ENCODE results near the gene KIF5A. TPM values are rescaled to one million over a fixed set of nuclear protein-coding genes. Genes with fewer than 3 reads are reported as not detected.
A peak's percentile ranks its signal among the peaks of the same experiment; 100 is the strongest.

KIF5A gene
- total and polyA plus RNA-seq, 8 donors, result 0.38 to 6.5 (median 5.3) TPM

DNA sequence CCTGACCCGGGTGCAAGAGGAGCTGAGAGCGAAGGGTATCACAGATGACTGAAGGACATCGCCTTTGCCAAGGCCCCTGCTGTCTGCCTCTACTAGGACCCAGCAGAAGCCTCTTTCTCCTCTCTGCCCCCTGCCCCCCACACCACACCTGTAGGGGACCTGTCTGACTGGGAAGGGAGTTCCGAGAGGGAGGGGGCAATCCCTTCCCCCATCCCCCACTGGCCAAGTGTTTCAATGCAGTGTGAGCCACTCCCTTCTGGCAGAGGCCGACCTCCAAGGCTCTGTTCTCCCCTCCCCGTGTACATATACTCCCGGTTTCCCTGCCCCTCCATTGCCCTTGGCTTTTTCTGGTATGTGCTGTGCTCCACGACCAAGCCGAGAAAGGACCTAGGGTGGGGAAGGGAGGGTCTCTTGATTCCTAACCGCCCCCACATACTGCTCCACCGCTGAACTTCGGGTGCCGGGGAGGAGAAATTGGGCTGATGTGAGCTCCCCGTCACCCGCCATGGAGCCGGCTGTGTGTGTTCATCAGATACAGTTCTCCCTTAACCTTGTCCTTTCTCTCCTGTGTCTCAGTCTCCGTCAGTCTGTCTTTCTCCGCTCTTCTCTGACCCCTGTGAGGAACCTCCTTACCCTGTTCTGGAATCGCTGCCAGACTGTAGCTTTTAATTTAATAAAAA is 59.4 kb downstream of the KIF5A start:
- peaks cover 10 to 35% of the 10 kb centered on the region in 2 donors for H3K4me1 ChIP-seq
- no peak overlapping the region for H3K4me3 ChIP-seq
- H3K27me3 ChIP-seq, result peaks cover 12 to 97% of the 10 kb centered on the region in 2 donors
- DNase-seq, result no peak
- intact Hi-C loops (cut with DNase I), result no loop called here
- no peak for ATAC-seq
- no peaks in the 10 kb centered on the region for H3K9me3 ChIP-seq
- peak overlapping the region in 1 of 2 donors; percentile 60 for H3K27ac ChIP-seq
- TF ChIP-seq, protein P1, sequence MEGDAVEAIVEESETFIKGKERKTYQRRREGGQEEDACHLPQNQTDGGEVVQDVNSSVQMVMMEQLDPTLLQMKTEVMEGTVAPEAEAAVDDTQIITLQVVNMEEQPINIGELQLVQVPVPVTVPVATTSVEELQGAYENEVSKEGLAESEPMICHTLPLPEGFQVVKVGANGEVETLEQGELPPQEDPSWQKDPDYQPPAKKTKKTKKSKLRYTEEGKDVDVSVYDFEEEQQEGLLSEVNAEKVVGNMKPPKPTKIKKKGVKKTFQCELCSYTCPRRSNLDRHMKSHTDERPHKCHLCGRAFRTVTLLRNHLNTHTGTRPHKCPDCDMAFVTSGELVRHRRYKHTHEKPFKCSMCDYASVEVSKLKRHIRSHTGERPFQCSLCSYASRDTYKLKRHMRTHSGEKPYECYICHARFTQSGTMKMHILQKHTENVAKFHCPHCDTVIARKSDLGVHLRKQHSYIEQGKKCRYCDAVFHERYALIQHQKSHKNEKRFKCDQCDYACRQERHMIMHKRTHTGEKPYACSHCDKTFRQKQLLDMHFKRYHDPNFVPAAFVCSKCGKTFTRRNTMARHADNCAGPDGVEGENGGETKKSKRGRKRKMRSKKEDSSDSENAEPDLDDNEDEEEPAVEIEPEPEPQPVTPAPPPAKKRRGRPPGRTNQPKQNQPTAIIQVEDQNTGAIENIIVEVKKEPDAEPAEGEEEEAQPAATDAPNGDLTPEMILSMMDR (IDR thresholded peaks at IDR 0.05), result no peak
- no peaks in the 10 kb centered on the region for H3K36me3 ChIP-seq

DNA sequence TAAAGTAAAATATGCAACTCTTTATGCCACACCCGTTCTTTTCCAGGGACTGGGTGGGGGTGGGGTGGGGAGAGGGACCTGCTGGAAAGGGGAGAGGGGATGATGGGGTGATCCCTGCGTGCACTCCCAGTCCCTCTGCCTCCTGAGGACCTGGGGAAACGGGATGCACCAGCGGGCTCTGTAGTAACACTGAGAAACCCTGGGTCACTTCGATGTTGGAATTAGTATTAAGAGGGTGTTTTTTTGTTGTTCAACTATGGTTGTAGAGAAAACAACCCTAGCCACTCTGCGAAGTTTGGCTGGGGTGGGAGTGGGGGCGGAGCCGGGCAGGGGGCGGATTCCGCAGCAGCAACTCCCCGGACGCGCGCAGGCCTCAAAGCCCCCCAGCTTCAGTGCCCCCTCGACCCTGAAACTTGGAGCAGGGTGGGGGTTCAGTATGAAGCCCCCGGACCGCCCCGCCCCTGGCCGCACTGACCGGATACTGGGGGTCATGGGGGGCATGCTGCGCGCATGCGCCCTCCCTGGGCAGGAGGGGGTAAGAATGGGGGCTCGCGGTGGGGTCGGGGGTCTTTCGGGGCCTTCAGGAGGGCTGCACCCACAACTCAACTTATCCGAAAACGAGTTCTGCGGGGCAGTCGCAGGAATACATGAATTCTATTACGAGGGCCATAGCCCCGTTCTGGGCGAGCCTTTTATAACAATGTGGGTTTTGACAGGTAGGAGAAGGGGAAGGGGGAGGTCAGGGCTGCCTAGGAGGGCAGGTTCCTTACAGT is 60.1 kb downstream of the KIF5A start:
- DNase-seq (peak in 1 of 4 donors; percentile 48), ATAC-seq (no peak)
- intact Hi-C loops (cut with DNase I), result no loop called here
- H3K4me1 ChIP-seq, result peaks cover 10 to 29% of the 10 kb centered on the region in 2 donors
- no peaks in the 10 kb centered on the region for H3K9me3 ChIP-seq
- TF ChIP-seq, protein P1 (IDR thresholded peaks at IDR 0.05), result no peak
- peak overlapping the region; percentile 46 to 55 for H3K4me3 ChIP-seq
- no peaks in the 10 kb centered on the region for H3K36me3 ChIP-seq
- H3K27me3 ChIP-seq, result peaks cover 12 to 97% of the 10 kb centered on the region in 2 donors
- peak overlapping the region in 1 of 2 donors; percentile 60 for H3K27ac ChIP-seq

DNA sequence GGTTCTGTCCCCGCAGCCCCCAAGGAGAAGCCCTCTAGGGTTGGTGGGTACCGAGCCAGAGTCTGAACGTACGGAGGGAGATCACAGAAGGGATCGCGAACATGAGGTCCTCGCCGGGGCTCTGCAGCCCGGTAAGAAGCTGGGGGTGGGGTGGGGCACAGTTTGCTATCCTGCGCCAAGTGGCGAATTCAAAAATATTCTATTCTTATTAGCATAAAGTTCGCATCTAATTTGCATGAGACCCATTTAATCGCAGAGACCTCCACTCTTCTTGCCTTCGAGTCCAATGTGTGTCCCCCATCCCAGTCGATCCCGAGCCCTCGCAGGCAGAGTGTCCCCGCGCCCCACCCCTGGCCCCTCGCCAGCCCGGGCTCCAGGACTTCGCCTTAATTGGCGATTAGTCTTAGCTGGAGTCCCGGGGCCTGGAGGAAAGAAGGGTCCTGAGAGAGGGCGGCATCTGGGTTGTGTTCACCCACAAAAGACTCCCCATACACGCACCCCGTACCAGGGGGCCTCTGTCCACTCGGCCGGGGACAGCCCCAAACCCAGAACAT is 60.8 kb downstream of the KIF5A start:
- H3K9me3 ChIP-seq, result no peaks in the 10 kb centered on the region
- peaks cover 12 to 97% of the 10 kb centered on the region in 2 donors for H3K27me3 ChIP-seq
- no peak for DNase-seq
- no peaks in the 10 kb centered on the region for H3K36me3 ChIP-seq
- peak overlapping the region; percentile 18 to 60 for H3K27ac ChIP-seq
- peak overlapping the region; percentile 46 to 55 for H3K4me3 ChIP-seq
- peak; percentile 19 for ATAC-seq
- intact Hi-C loops (cut with DNase I), result no loop called here
- TF ChIP-seq, protein P1 (IDR thresholded peaks at IDR 0.05), result no peak
- peaks cover 10 to 22% of the 10 kb centered on the region in 2 donors for H3K4me1 ChIP-seq

- intact Hi-C loops (cut with DNase I), result no loop called here
- Histone ChIP-seq H3K4me1 (peaks cover 10 to 20% of the 10 kb centered on the region in 2 donors), H3K27me3 (peaks cover 12 to 97% of the 10 kb centered on the region in 2 donors), H3K9me3 (no peaks in the 10 kb centered on the region), H3K36me3 (no peaks in the 10 kb centered on the region), H3K27ac (peak within 1 kb of the TSS; percentile 18 to 60), H3K4me3 (peak within 1 kb of the TSS; percentile 46 to 55)
- ATAC-seq (peak; percentile 89), DNase-seq (peak in 3 of 4 donors; percentile 67 to 84 (median 83))
- TF ChIP-seq, protein P1 (IDR thresholded peaks at IDR 0.05), result no peak
These were observed 61.4 kb downstream of the KIF5A start, which contains the start of gene ARHGEF25 for GRCh38 chr12:57611108-57611826. ARHGEF25 (plus strand) TSS chr12:57611435; CDS start chr12:57611895, 460 bp downstream.
